ENCODE results near the gene KCNA2.

KCNA2 gene

GRCh38 chr1:110638058-110638457, 31.9 kb upstream of the KCNA2 start:
- H3K27ac ChIP-seq (ENCODE audit: low read length) = no peak overlapping the region
- H3K79me2 ChIP-seq (ENCODE audit: insufficient read depth, low read length) = no peaks in the 10 kb centered on the region
- DNase-seq = no peak
- H3K9ac ChIP-seq (ENCODE audit: low read depth, low read length) = no peak overlapping the region
- no peak overlapping the region for H2AFZ ChIP-seq (ENCODE audit: low read depth, low read length)
- peaks cover 13% of the 10 kb centered on the region for H3K4me1 ChIP-seq (ENCODE audit: insufficient read depth, low read length)
- H4K20me1 ChIP-seq (ENCODE audit: insufficient read depth, low read length) = no peaks in the 10 kb centered on the region
- no peaks in the 10 kb centered on the region for H3K27me3 ChIP-seq (ENCODE audit: insufficient read depth, low read length, poor library complexity)
- no peak overlapping the region for H3K4me2 ChIP-seq (ENCODE audit: insufficient read depth, low read length)
- H3K9me3 ChIP-seq (ENCODE audit: insufficient read depth, low read length, severe bottlenecking) = no peaks in the 10 kb centered on the region
- no peaks in the 10 kb centered on the region for H3K36me3 ChIP-seq (ENCODE audit: insufficient read depth, low read length)
- TF ChIP-seq, protein P1, sequence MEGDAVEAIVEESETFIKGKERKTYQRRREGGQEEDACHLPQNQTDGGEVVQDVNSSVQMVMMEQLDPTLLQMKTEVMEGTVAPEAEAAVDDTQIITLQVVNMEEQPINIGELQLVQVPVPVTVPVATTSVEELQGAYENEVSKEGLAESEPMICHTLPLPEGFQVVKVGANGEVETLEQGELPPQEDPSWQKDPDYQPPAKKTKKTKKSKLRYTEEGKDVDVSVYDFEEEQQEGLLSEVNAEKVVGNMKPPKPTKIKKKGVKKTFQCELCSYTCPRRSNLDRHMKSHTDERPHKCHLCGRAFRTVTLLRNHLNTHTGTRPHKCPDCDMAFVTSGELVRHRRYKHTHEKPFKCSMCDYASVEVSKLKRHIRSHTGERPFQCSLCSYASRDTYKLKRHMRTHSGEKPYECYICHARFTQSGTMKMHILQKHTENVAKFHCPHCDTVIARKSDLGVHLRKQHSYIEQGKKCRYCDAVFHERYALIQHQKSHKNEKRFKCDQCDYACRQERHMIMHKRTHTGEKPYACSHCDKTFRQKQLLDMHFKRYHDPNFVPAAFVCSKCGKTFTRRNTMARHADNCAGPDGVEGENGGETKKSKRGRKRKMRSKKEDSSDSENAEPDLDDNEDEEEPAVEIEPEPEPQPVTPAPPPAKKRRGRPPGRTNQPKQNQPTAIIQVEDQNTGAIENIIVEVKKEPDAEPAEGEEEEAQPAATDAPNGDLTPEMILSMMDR (IDR thresholded peaks at IDR 0.05; ENCODE audit: borderline replicate concordance, extremely low read depth, low read length, poor library complexity, severe bottlenecking) = peak; percentile 7
- no peak for TF ChIP-seq EZH2 (IDR thresholded peaks at IDR 0.05; ENCODE audit: borderline replicate concordance, low read depth, low read length, severe bottlenecking)
- ATAC-seq (ENCODE audit: insufficient read depth, low read depth) = no peak
- H3K4me3 ChIP-seq (ENCODE audit: low read depth in 1 of 2, low read length in 2 of 2) = no peak overlapping the region

- no peak overlapping the region for H3K27ac ChIP-seq (ENCODE audit: low read length)
- TF ChIP-seq, protein P1 (IDR thresholded peaks at IDR 0.05; ENCODE audit: borderline replicate concordance, extremely low read depth, low read length, poor library complexity, severe bottlenecking) = no peak
- no peak for TF ChIP-seq EZH2 (IDR thresholded peaks at IDR 0.05; ENCODE audit: borderline replicate concordance, low read depth, low read length, severe bottlenecking)
- no peak overlapping the region for H3K9ac ChIP-seq (ENCODE audit: low read depth, low read length)
- no peaks in the 10 kb centered on the region for H3K36me3 ChIP-seq (ENCODE audit: insufficient read depth, low read length)
- H3K9me3 ChIP-seq (ENCODE audit: insufficient read depth, low read length, severe bottlenecking) = no peaks in the 10 kb centered on the region
- H3K4me1 ChIP-seq (ENCODE audit: insufficient read depth, low read length) = peaks cover 13% of the 10 kb centered on the region
- no peak; the same call in 2 of the 3 replicates for ATAC-seq (ENCODE audit: insufficient read depth, low read depth)
- no peaks in the 10 kb centered on the region for H3K27me3 ChIP-seq (ENCODE audit: insufficient read depth, low read length, poor library complexity)
- H4K20me1 ChIP-seq (ENCODE audit: insufficient read depth, low read length) = no peaks in the 10 kb centered on the region
- no peak overlapping the region for H3K4me2 ChIP-seq (ENCODE audit: insufficient read depth, low read length)
- no peak for DNase-seq
- H3K79me2 ChIP-seq (ENCODE audit: insufficient read depth, low read length) = no peaks in the 10 kb centered on the region
- no peak overlapping the region for H2AFZ ChIP-seq (ENCODE audit: low read depth, low read length)
- no peak overlapping the region for H3K4me3 ChIP-seq (ENCODE audit: low read depth in 1 of 2, low read length in 2 of 2)
Measured at GRCh38 chr1:110637475-110637874, 31.3 kb upstream of the KCNA2 start.

DNA sequence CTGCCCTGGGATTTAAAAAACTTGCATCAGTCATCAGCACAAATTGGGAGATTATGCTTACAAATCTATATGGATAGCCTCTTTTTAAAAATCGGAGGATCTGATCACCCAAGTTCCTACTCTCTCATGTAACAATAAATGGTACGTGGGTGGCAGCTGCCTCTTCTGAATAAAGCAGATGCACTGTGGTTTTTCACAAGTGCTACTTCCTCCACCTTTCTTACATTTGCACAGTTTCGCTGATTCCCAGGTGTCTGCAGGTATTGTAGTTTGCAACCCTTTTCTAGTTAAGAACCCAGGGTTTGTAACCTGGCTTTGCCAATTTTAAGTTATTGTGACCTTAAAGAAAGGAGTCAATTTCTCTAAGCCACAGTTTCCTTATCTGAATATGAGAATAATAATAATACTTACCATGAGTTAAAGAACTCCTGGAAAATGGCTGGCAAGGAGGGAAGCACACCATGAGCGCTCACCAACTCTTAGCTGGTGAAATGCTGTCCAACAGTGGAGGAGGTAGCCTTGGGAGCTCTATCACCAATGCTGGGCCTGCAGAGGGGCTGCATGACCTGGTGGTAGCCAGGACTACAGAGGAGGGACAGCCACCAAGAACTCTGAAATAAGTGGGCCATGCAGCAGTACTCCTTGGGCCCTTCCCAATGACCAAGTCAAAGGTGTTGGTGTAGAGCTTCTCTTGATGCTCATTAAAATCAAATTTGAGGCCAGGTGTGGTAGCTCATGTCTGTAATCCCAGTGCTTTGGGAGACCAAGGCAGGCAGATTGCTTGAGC, 30.2 kb upstream of the KCNA2 start:
- Histone ChIP-seq H3K9ac (ENCODE audit: low read depth, low read length) (no peak overlapping the region), H3K4me2 (ENCODE audit: insufficient read depth, low read length) (no peak overlapping the region), H3K27ac (ENCODE audit: low read length) (no peak overlapping the region), H3K4me1 (ENCODE audit: insufficient read depth, low read length) (peaks cover 12% of the 10 kb centered on the region), H3K4me3 (ENCODE audit: low read depth in 1 of 2, low read length in 2 of 2) (no peak overlapping the region), H3K36me3 (ENCODE audit: insufficient read depth, low read length) (no peaks in the 10 kb centered on the region), H4K20me1 (ENCODE audit: insufficient read depth, low read length) (no peaks in the 10 kb centered on the region), H3K27me3 (ENCODE audit: insufficient read depth, low read length, poor library complexity) (no peaks in the 10 kb centered on the region), H3K9me3 (ENCODE audit: insufficient read depth, low read length, severe bottlenecking) (no peaks in the 10 kb centered on the region), H3K79me2 (ENCODE audit: insufficient read depth, low read length) (no peaks in the 10 kb centered on the region), H2AFZ (ENCODE audit: low read depth, low read length) (no peak overlapping the region)
- TF ChIP-seq EZH2 (IDR thresholded peaks at IDR 0.05; ENCODE audit: borderline replicate concordance, low read depth, low read length, severe bottlenecking) = no peak
- TF ChIP-seq, protein P1 (IDR thresholded peaks at IDR 0.05; ENCODE audit: borderline replicate concordance, extremely low read depth, low read length, poor library complexity, severe bottlenecking) = no peak
- DNase-seq (no peak), ATAC-seq (ENCODE audit: insufficient read depth, low read depth) (no peak)

Data from DND-41 (cell line).